K562 (cell line): ENCODE measurements around the gene IFT22.

ENCODE experiments used
- AFF4 ChIP-seq: sonication (generic); formaldehyde crosslinking; IDR thresholded peaks from 2 replicates; pipeline ENCODE4 v1.8.0; 2023; ENCODE audit warnings: mild to moderate bottlenecking, missing genetic modification reagents
- CTCF ChIP-seq, 3 experiments: IDR thresholded peaks in 2 of 3; conservative IDR thresholded peaks in 1 of 3; 2 replicates each; pipeline ENCODE4 v1.5.1; 2011 to 2012; ENCODE audit warnings: low read length in 3 of 3, mild to moderate bottlenecking in 3 of 3, control low read depth in 2 of 3, improper control_type of control experiment in 1 of 3, inconsistent platforms in 1 of 3, low read depth in 1 of 3, mixed read lengths in 1 of 3, moderate library complexity in 1 of 3; ENCODE audit not compliant: insufficient read depth in 2 of 3
- ELK1 ChIP-seq: sonication (generic); formaldehyde crosslinking; IDR thresholded peaks from 2 replicates; pipeline ENCODE4 v1.8.1; 2022; ENCODE audit warnings: missing genetic modification reagents
- MED1 ChIP-seq: sonication (generic); formaldehyde crosslinking; IDR thresholded peaks from 2 replicates; pipeline ENCODE4 v1.8.1; 2023; ENCODE audit warnings: missing genetic modification reagents, borderline replicate concordance
- MYNN ChIP-seq, 2 experiments: sonication (generic); formaldehyde crosslinking in 1 of 2; IDR thresholded peaks; 2 replicates each; pipeline versions ENCODE4 v1.5.0 to v1.6.1; 2016 to 2020; ENCODE audit warnings: antibody characterized with exemption in 1 of 2, missing genetic modification reagents in 1 of 2
- POLR2AphosphoS5 ChIP-seq: IDR thresholded peaks from 2 replicates; pipeline ENCODE4 v1.6.1; 2011; ENCODE audit warnings: mild to moderate bottlenecking, low read depth, low read length, moderate library complexity; ENCODE audit not compliant: control insufficient read depth, insufficient read depth
- THAP7 ChIP-seq: fragments of 250-450 bp; sonication (Bioruptor Pico); IDR thresholded peaks from 2 replicates; pipeline ENCODE4 v1.5.0; 2021

- no peak for TF ChIP-seq ELK1 (CRISPR knock-in tag)
- no peak for TF ChIP-seq MYNN (IDR thresholded peaks at IDR 0.05)
- TF ChIP-seq MYNN (CRISPR knock-in tag; IDR thresholded peaks at IDR 0.05) = no peak
- peak; percentile 68 to 72 (median 71) for TF ChIP-seq CTCF (IDR thresholded peaks at IDR 0.05 in 2 of 3, conservative IDR thresholded peaks at IDR 0.05 in 1 of 3; ENCODE audit: insufficient read depth in 2 of 3, low read depth in 1 of 3, low read length in 3 of 3)
- no peak for TF ChIP-seq AFF4 (CRISPR knock-in tag)
- no peak for TF ChIP-seq POLR2AphosphoS5
- TF ChIP-seq THAP7 (CRISPR knock-in tag) = no peak
- TF ChIP-seq MED1 (CRISPR knock-in tag) = no peak
These were observed 6.3 kb downstream of the IFT22 start for GRCh38 chr7:101315336-101315735.
